OCI-LY3 (cell line): Measurements from ENCODE around the gene HEY2.

Source experiments
- EZH2phosphoT487 ChIP-seq: fragments of 200-600 bp; shearing (Covaris generic); IDR thresholded peaks from 2 replicates; pipeline ENCODE4 v1.6.1; 2018; ENCODE audit warnings: antibody characterized with exemption, mixed run types, low read depth
- TF ChIP-seq, protein P1 (sequence below): fragments of 200-600, 300-600 bp; sonication (generic); IDR thresholded peaks from 2 replicates; pipeline ENCODE4 v1.5.1; 2014; ENCODE audit warnings: antibody characterized with exemption, low read length, low read depth

DNA sequence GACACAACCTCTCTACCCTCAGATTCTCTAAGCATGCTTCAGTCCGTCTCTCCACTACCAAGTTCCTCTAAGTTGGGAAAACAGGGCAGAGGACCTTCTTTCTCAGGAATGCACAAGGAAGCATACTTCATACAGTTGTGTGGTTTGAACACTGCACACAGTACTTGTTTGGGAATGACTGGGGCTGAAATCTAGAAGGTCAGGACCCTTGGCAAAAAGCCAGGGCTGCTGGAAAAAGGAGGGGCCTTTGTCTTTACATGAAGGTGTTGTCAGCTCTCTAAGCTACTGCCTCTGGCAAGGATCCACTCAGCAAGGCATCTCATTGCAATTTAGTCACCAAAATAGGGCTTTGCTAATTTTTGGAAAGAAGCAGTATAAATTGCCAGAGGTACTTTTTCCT, 20.7 kb upstream of the HEY2 start:
- TF ChIP-seq, protein P1, sequence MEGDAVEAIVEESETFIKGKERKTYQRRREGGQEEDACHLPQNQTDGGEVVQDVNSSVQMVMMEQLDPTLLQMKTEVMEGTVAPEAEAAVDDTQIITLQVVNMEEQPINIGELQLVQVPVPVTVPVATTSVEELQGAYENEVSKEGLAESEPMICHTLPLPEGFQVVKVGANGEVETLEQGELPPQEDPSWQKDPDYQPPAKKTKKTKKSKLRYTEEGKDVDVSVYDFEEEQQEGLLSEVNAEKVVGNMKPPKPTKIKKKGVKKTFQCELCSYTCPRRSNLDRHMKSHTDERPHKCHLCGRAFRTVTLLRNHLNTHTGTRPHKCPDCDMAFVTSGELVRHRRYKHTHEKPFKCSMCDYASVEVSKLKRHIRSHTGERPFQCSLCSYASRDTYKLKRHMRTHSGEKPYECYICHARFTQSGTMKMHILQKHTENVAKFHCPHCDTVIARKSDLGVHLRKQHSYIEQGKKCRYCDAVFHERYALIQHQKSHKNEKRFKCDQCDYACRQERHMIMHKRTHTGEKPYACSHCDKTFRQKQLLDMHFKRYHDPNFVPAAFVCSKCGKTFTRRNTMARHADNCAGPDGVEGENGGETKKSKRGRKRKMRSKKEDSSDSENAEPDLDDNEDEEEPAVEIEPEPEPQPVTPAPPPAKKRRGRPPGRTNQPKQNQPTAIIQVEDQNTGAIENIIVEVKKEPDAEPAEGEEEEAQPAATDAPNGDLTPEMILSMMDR: no peak
- TF ChIP-seq EZH2phosphoT487: no peak
